ENCODE data around the gene KCNB1.

The KCNB1 gene

DNA sequence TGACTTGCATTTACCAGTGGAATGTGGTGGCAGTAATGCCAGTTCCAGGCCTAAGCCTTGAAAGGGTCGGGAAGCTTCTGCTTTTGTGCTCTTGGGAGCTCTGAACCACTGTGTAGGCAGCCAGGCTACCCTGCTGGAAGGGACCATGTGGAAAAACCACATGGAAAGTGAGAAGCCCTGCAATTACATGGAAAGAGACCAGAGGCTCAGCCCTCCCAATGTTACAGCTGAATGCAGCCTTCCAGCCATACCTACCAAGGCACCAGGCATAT, 14.9 kb upstream of the KCNB1 start:
- DNase-seq (ENCODE audit: low read depth) = no peak

DNA sequence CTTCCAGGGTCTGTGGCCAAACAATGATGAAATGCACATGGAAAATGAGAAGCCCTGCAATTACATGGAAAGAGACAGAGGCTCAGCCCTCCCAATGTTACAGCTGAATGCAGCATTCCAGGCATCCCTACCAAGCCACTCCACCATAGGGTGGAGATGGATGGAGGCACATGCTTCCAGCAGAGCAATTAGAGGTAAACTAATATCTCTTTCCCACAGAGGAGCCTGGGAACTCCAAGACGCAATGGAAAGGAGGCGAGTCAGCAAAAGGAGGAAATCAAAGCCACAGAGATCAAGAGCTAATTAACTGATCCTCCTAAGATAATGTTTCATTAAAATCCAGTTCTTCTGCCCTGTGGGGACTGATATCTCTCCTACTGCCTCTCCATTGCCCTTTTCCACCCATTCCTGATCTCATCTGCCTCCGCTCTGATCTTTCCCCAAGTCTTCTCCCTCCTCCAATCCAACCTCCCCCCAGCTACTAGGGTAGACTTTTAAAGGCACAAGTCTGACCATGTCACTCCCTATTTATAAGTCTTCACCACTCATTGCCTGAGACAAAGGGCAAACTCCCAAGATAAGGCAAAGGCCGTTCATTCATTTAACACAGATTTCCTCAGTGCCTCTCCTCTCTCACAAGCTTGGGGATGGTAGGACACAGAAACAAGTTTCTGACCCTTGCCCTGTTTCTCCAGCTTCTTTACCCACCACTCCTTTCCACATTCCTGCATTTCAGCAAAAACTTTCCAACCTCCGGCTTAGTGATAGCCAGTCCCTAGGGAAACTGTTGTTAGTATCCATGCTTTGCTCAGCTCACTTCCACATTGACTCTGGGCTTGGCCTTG, 14.3 kb upstream of the KCNB1 start:
- no peak for DNase-seq (ENCODE audit: low read depth)

DNA sequence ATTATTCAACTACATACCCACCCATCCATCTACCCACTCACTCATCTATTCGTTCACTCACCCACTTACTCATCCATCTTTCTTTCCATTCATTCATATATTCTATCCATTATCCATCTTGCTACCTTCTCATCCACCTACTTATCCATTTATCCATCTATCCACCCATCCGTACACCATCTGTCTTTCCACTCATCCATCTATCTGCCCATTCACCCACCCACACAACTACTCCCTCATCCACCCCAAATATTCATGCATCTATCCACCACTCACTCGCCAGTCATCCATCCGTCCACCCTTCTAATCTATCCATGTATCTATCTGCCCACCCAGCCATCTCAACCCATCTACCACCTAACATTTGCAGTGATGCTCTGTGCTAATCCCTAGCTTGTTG, 13.6 kb upstream of the KCNB1 start:
- no peak for DNase-seq (ENCODE audit: low read depth)

DNA sequence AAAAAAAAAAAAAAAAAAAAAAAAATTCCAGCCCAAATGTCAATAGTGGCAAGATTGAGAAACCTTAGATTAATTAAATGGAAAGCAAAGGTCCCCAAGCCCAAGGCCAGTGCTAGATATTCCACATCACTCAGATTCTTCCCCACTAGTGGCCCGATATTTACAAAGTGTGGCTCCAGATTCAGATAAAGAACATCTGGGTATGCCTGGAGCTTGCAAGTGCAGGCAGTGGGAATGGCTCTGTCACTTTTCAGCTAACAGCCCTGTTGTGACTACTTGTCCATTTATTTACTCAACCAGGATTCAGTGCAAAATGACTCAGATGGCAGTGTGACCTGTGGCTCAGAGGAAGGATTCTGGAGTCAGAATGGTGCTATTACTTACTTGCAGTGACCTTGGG, 8.2 kb upstream of the KCNB1 start:
- no peak for DNase-seq (ENCODE audit: low read depth)

DNA sequence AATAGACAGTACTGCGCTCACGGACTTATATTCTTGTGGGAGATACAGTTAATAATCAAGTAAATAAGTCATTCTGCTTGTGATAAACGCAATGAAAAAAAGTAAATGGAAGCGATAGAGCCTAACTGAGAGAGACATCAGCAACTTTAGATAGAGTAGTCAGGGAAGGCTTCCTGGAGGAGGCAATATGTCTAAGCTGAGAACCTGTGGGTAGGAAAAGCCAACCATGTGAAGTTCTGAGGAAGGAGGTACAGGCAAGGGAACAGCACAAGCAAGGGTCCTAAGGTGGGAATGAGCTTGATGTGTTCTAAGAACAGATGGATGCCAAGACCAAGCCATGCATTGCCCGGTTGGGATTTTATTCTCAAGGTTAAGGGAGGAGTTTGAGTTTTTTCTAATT, 7.2 kb upstream of the KCNB1 start:
- DNase-seq (ENCODE audit: low read depth) = no peak

DNA sequence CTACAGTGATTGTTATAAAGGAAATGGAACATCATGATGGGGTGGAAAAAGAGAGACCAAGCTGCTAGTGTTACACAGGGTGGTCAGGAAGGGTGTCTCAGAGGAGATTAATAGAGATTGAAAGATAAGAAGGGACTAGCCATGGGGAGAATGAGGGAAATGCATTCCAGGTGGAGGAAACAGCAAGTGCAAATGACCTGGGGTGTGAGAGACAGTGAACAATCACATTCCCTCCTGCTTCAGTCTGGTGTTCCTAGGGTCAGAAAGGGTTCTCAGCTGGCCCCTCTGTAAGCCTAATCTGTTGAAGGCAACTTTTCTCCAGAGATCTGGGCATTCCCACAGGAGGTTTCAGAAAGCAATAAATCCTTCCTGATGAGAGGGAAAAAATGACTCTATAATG, 3.6 kb upstream of the KCNB1 start:
- no peak for DNase-seq (ENCODE audit: low read depth)

DNA sequence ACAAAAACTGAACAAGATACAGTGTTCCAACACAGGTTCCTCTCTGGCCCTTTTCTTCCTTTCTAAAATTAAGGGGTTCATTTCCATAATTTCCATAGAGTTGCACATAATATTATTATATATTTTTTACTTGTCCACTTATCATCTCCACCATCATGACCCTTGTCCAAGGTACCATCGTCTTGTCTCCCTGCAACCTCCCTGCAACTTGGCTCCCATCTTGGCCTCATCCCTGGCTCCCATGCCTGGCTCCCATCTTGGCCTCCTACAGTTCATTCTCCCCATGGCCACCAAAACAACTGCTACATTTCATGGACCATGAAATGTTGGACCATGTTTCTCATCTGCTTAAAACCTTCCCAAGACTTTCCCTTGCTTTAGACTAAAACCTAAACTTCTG, 3.1 kb upstream of the KCNB1 start:
- no peak for DNase-seq (ENCODE audit: low read depth)

DNA sequence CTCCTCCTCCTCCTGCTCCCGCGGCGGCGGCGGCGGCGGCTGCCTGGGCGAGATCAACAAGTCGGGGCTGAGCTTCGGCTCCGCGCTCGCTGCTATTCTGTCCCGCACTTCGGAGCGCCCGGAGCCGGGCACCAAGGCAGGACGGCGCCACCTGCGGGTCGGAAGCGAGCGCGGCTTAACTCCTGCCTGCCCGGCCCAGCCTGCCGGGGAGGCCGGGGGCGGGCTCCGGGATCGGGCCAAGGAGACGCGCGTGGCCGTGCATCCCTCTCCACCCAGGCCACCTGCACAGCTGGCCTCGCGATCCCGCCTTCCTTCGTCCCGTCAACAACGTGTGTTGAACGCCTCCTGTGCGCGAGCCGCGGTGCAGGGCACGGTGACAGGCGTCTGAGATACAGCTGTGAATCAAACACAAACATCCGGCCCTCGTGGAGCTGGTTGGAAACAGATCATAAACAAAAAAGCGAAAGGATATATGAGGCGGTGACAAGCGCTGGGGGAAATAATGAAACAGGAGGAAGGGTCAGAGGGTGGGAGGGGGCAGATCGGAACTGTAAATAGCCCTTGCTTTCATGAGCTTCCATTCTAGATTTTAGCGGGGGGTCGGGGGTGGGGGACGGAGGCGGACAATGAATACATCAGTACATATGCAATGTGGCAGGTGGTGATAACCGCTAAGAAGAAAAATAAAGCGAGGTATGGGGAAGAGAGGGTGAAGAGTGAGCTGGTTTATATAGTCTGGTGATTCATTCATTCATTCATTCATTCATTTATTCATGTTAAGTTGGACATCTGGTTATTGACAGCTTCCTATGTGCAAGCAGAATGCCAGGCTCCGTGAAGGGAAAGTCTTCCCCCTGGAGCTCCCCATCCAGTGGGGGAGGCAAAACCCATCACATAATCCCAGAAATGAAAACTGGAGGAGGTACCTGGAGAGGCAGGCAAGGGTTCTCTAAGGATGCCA, 2.0 kb upstream of the KCNB1 start:
- peak; percentile 16 for DNase-seq (ENCODE audit: low read depth)

DNA sequence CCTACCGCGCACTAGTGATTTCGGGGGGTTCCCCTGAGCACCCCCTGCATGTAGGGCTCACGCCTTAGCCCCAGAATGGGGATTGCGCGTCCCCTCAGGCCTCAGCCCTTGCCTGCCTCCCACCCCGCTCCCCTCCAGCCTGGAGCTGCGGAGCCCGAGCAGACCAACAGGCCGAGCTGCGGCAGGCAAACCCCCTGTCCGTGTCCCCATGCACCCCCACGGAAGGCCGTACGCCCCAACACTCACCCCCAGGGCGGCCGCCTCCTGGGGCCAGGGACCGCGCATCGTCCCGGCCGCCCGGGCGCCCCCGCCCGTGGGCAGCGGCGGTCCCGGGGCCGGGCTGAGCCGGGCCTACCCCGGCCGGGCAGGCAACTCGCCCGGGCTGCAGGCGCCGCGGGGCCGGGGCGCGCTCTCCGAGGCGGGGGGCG, 1.2 kb upstream of the KCNB1 start:
- no peak for DNase-seq (ENCODE audit: low read depth)

DNA sequence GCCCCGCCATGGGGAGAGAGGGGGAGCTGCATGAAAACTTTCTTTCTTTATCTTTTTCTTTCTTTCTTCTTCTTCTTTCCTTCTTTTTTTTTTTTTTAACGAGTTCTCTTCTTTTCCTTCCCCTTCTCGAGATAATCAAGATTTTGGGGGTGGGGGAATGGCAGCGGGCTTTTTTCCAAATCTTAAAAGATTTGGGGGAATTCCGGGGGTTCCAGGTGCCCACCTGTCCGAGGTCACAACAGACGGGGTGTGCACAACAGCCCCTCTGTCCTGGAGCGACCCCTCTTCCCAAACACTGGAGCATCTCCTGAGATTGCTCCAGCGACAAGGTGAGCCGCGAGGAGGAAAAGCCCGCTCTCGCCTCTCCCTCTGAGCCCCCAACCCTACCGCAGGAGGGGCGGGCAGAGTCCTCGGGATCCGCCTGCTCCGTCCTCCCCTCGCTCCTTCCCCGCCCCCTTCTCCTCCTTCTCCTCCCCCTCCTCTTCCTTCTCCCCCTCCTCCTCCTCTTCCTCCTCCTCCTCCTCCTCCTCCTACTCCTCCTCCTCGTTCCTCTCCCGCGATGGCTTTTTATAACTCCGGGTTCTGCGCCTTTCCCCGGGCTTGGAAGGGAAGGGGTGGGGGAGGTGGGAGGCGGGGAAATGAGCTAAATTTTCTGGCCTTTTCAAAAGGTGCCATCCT, 689 bp upstream of the KCNB1 start:
- no peak for DNase-seq (ENCODE audit: low read depth)

DNA sequence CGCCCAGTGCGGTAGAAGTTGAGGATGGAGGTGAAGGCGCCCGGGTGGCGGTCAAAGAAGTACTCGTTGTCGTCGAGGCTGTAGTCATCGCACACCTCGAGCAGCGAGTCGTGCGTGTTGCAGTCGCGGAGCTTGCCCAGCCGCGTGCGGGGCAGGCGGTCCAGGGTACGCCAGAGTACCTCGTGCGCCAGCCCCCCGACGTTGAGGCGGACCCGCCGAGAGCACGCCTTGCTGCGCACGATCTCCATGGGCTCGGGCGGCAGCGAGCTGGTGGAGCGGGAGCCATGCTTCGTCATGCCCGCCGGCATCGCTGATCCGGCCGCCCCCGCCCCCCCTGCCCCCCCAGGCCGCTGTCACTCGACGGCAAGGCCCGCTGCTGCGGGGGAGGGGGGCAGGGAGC, 295 bp downstream of the KCNB1 start:
- no peak for DNase-seq (ENCODE audit: low read depth)

DNA sequence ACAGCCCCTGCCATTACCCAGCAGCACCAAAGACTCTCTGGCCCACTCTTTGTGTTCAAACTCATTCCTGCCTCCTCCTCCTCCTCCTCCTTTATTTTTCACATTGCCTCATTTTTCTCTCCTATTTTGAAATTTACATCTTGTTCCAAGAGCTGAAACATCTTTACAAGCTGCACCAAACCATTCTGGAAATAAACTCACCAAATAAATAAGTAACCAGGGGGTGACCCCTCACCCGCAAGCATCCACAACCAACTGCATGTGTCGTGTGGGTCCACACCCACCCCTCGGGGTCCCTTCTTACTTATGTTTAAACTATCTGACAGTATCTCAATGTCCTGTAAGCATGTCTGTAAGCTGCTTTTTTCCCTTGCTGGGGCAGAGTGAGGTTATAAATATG, 1.4 kb downstream of the KCNB1 start:
- DNase-seq (ENCODE audit: low read depth) = no peak

DNA sequence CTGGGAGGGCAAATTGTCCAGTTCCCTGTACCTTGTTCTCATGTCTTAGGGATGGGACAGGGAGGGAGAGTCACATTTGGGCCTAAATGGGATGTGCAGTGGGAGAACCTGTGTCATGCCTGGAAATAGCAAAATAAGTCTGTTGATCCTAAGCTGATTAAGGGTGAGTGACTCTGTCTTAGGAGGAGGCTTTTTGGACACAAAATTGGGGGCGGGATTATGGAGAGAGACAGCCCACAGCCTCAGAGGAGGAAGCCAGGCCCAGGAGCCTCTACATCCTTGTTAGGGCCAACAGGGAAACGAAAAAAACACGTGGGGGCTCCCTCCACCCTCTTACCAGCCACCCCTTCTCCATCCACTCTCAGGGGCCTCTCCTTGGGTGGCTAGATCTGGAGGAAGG, 2.2 kb downstream of the KCNB1 start:
- no peak for DNase-seq (ENCODE audit: low read depth)

DNA sequence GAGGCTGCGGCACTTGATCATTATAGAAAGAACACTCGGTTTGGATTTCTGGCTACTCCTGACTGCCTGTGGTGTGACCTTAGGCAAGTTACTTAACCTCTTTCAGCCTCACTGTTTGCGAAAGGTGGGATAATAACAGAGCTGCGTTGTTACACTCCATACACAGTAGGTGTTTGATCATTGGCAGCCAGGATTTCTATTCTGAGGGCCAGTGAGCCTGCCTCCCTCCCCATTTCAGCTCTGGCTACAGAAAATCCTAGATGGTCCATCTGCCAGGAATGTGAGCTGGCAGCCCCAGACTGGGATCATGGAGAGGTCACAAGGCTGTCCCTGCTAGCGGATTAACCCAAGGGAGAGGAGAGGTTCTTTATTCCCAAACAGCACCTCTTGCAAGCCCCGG, 2.7 kb downstream of the KCNB1 start:
- DNase-seq (ENCODE audit: low read depth) = no peak

DNA sequence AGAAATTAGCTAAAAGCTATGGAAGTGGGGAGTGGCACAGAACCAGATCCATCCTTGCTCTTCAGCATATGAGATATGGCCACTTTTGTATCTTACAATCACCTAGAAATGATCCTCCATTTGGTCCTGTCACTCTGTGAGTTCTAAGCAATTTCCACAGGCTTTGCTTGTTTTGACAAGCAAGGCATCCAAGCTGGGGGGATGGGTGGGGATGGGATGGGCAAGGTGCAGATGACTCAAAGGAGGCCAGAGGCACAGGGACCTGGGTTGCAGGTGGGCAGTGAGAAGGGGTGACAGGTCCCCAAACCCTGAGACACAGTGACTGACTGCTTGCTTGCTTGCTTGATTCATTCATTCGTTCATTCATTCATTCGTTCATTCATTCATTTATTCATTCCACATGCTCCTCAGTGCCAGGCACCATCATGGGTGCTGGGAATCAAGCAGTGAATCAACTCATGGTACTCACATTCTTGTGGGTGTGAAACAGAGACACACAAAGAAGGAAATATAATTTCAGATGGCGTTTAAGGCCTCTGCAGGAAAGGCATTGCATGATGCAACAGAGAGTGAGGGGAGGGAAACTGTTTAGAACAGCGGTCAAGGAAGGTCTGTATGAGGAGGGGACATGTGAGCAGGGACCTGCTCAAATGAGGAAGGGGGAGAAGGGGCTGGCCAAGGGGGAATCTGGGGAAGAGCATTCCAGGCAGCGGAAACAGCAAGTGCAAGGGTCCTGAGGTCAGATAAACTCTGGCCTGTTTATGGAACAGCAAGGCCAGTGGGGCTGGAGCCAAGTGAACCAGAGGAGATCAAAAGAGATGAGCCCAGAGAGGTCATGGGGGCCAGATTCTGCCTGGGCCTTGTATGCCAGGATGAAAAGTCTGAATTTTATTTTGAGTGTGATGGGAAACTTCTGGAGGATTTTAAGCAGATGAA, 3.4 kb downstream of the KCNB1 start:
- no peak for DNase-seq (ENCODE audit: low read depth)

DNA sequence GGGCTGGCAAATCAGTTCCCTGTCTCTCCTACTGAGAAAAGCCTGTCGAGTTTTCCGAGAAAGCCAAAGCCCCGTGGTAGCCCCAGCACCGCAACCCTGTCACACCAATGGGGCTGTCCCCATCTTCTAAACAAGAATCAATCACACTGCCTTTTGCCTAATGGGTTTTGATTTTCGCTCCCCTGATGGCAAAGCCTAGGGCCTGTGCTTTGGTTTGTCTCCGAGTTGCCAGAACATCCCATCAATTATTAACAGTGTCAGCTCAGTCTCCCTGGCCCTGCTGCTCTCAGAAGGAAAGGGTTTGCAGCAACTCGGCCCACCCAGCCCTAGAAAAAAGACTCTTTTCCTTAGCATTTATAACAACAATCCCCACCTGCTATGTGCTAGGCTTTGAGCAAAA, 4.2 kb downstream of the KCNB1 start:
- DNase-seq (ENCODE audit: low read depth) = no peak

DNA sequence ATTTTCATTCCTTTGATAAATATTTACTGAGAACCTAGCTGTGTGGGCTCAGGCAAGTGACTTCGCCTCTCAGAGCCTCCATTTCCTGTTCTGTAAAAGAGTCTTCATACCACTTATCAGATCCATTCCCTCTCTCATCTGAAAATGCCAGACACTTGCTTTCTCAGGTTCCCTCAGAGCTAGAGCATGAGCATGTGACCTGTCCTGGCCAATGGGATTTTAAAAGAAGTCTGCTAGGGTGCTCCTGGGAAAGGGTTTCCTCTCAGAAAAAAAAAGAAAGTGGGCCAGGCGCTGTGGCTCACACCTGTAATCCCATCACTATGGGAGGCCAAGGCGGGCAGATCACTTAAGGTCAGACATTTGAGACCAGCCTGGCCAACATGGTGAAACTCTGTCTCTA, 5.3 kb downstream of the KCNB1 start:
- DNase-seq (ENCODE audit: low read depth) = no peak

DNA sequence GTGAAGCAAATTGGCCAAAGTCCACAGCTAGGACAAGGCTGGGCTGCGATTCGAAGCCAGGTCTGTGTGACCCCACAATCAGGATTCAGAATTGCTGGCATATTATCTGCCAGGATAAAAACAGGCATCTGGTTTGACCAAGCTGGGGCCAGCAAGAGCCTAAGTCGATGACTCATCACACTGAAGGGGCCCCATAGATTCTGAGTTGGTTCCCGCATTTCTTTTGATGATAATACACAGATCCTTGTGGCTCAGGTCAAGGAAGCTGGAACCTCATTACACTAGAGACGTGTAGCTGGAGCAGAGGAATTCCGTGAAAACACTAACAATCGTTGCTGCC, 6.5 kb downstream of the KCNB1 start:
- no peak for DNase-seq (ENCODE audit: low read depth)

DNA sequence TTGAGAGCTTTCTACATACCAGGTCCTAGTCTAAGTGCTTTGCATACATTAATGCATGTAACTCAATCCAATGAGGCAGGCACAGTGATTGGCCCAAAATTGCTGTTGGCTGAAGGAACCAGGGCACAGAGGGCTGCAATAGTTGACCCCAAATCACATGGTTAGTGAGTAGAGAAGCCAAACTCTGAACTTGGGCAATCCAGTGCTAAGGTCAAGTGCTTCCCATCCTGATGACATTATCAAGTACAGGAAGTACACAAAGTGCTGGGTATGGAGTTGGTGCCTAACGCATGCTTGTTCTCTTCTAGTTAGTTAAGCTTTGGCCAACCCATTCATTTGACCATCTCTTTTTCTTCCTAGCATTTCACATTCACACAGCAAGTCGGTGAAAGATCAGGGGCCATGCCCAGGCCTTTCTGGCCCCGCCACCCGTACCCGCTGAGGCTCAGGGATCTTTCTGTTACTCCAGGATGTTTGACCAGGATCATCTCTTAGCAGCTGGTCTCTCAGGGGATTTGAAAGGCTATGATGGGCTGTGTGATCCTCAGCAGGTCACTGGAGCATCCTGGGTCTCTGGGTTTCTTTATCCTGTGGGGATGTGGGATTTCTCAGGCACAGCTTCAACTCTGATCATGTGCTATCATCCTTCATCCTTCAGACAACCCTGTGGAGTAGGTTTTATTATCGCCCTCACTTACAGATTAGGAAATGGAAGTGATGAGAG, 7.0 kb downstream of the KCNB1 start:
- DNase-seq (ENCODE audit: low read depth) = no peak

DNA sequence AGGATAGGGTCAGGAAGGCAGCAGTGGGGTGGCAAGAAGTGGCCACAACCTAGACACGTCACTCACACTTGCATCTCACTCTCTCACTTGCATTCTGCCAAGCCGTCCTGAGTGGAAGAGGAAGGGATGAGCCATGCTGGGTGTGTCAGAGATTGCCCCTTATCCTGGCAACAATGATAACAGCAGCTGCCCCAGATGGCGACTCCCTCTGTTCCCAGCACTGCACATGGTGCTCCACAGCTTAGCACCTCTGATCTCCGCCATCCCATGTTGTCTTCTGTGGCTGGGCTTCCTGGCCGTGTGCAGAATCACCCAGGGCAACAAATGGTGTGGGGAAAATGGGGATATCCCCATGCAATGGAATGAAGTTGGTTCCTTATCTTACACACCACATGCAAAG, 11.1 kb downstream of the KCNB1 start:
- DNase-seq (ENCODE audit: low read depth) = no peak

DNA sequence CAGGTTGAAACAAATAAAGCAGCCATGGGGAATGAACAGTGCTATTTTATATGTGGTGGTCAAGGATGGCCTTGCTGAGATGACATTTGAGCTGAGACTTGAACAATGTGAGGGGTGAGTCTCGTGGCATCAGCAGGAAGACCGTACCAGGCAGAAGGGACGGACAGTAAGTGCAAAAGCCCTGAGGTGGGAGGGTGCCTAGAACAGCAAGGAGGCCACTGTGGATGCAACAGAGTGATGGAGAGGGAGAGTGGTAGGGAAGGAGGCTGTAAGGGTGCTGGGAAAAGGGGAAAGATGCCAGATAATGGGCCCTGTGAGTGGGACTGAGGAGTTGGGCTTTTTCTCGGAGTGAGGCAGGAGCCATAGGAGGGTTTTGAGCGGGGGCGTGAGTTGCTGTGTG, 11.5 kb downstream of the KCNB1 start:
- no peak for DNase-seq (ENCODE audit: low read depth)

All from stimulated activated CD8-positive, alpha-beta memory T cell treated with anti-CD3 and anti-CD28 coated beads, Interleukin-15, amount 100 ng/mL, for 1 hour (primary cell).